ENCODE measurements around the gene DGKG.

Gene DGKG

GRCh38 chr3:186290796-186291195 is 71.2 kb downstream of the DGKG start:
- no peaks in the 10 kb centered on the region for H3K27me3 ChIP-seq (ENCODE audit: insufficient read depth, low read length)
- no peaks in the 10 kb centered on the region for H3K36me3 ChIP-seq (ENCODE audit: insufficient read depth, low read length)
- no peak overlapping the region for H3K27ac ChIP-seq (ENCODE audit: low read depth, low read length)
- H3K9ac ChIP-seq (ENCODE audit: low read depth, low read length), result no peak overlapping the region
- 90% methylated on average over 2 of the region's 2 CpGs for WGBS
- H3K4me1 ChIP-seq (ENCODE audit: insufficient read depth, low read length), result no peaks in the 10 kb centered on the region; the same call in 1 of the 2 replicates
- no peaks in the 10 kb centered on the region for H3K9me3 ChIP-seq (ENCODE audit: insufficient read depth, low read depth, low read length)
- no peak overlapping the region for H3K4me3 ChIP-seq (ENCODE audit: low read length)

- Histone ChIP-seq H3K9ac (ENCODE audit: low read depth, low read length) (no peak overlapping the region), H3K27ac (ENCODE audit: low read depth, low read length) (no peak overlapping the region), H3K4me3 (ENCODE audit: low read length) (no peak overlapping the region), H3K27me3 (ENCODE audit: insufficient read depth, low read length) (no peaks in the 10 kb centered on the region), H3K9me3 (ENCODE audit: insufficient read depth, low read depth, low read length) (no peaks in the 10 kb centered on the region), H3K36me3 (ENCODE audit: insufficient read depth, low read length) (no peaks in the 10 kb centered on the region), H3K4me1 (ENCODE audit: insufficient read depth, low read length) (no peaks in the 10 kb centered on the region; the same call in 1 of the 2 replicates)
Measured at GRCh38 chr3:186287711-186288110, 74.3 kb downstream of the DGKG start.

- H3K9ac ChIP-seq (ENCODE audit: low read depth, low read length), result no peak overlapping the region
- 58% methylated on average over 5 of the region's 5 CpGs for WGBS
Measured at GRCh38 chr3:186286114-186286513, 75.9 kb downstream of the DGKG start.

GRCh38 chr3:186284661-186285060 is 77.4 kb downstream of the DGKG start:
- no peaks in the 10 kb centered on the region for H3K36me3 ChIP-seq (ENCODE audit: insufficient read depth, low read length)
- no peaks in the 10 kb centered on the region for H3K27me3 ChIP-seq (ENCODE audit: insufficient read depth, low read length)
- 97% methylated on average over 6 of the region's 6 CpGs for WGBS
- no peak overlapping the region for H3K27ac ChIP-seq (ENCODE audit: low read depth, low read length)
- no peaks in the 10 kb centered on the region for H3K9me3 ChIP-seq (ENCODE audit: insufficient read depth, low read depth, low read length)
- H3K9ac ChIP-seq (ENCODE audit: low read depth, low read length), result no peak overlapping the region
- no peaks in the 10 kb centered on the region; the same call in 1 of the 2 replicates for H3K4me1 ChIP-seq (ENCODE audit: insufficient read depth, low read length)
- H3K4me3 ChIP-seq (ENCODE audit: low read length), result no peak overlapping the region

More at GRCh38 chr3:186286114-186286513, 75.9 kb downstream of the DGKG start:
- Histone ChIP-seq H3K36me3 (ENCODE audit: insufficient read depth, low read length) (no peaks in the 10 kb centered on the region), H3K9me3 (ENCODE audit: insufficient read depth, low read depth, low read length) (no peaks in the 10 kb centered on the region), H3K4me3 (ENCODE audit: low read length) (no peak overlapping the region), H3K27ac (ENCODE audit: low read depth, low read length) (no peak overlapping the region), H3K27me3 (ENCODE audit: insufficient read depth, low read length) (no peaks in the 10 kb centered on the region), H3K4me1 (ENCODE audit: insufficient read depth, low read length) (no peaks in the 10 kb centered on the region; the same call in 1 of the 2 replicates)

GRCh38 chr3:186284349-186284652 is 77.7 kb downstream of the DGKG start:
- H3K4me3 ChIP-seq (ENCODE audit: low read length), result no peak overlapping the region
- no peaks in the 10 kb centered on the region for H3K36me3 ChIP-seq (ENCODE audit: insufficient read depth, low read length)
- no peaks in the 10 kb centered on the region for H3K27me3 ChIP-seq (ENCODE audit: insufficient read depth, low read length)
- H3K9me3 ChIP-seq (ENCODE audit: insufficient read depth, low read depth, low read length), result no peaks in the 10 kb centered on the region
- H3K27ac ChIP-seq (ENCODE audit: low read depth, low read length), result no peak overlapping the region
- H3K9ac ChIP-seq (ENCODE audit: low read depth, low read length), result no peak overlapping the region
- WGBS, result 94% methylated on average over 8 of the region's 8 CpGs
- H3K4me1 ChIP-seq (ENCODE audit: insufficient read depth, low read length), result no peaks in the 10 kb centered on the region; the same call in 1 of the 2 replicates

GRCh38 chr3:186283651-186284348 is 78.2 kb downstream of the DGKG start:
- Histone ChIP-seq H3K27me3 (ENCODE audit: insufficient read depth, low read length) (no peaks in the 10 kb centered on the region), H3K36me3 (ENCODE audit: insufficient read depth, low read length) (no peaks in the 10 kb centered on the region), H3K9me3 (ENCODE audit: insufficient read depth, low read depth, low read length) (no peaks in the 10 kb centered on the region), H3K9ac (ENCODE audit: low read depth, low read length) (no peak overlapping the region; the same call in 1 of the 2 replicates), H3K27ac (ENCODE audit: low read depth, low read length) (no peak overlapping the region), H3K4me1 (ENCODE audit: insufficient read depth, low read length) (no peaks in the 10 kb centered on the region; the same call in 1 of the 2 replicates), H3K4me3 (ENCODE audit: low read length) (no peak overlapping the region)
- WGBS, result 88% methylated on average over 6 of the region's 6 CpGs

GRCh38 chr3:186283096-186283495 is 78.9 kb downstream of the DGKG start:
- no peak overlapping the region for H3K27ac ChIP-seq (ENCODE audit: low read depth, low read length)
- H3K36me3 ChIP-seq (ENCODE audit: insufficient read depth, low read length), result no peaks in the 10 kb centered on the region
- no peaks in the 10 kb centered on the region for H3K27me3 ChIP-seq (ENCODE audit: insufficient read depth, low read length)
- WGBS, result 92% methylated on average over 8 of the region's 8 CpGs
- H3K4me3 ChIP-seq (ENCODE audit: low read length), result no peak overlapping the region
- H3K4me1 ChIP-seq (ENCODE audit: insufficient read depth, low read length), result no peaks in the 10 kb centered on the region; the same call in 1 of the 2 replicates
- no peaks in the 10 kb centered on the region for H3K9me3 ChIP-seq (ENCODE audit: insufficient read depth, low read depth, low read length)
- no peak overlapping the region for H3K9ac ChIP-seq (ENCODE audit: low read depth, low read length)

GRCh38 chr3:186281176-186281575 is 80.9 kb downstream of the DGKG start:
- H3K9me3 ChIP-seq (ENCODE audit: insufficient read depth, low read depth, low read length), result no peaks in the 10 kb centered on the region
- H3K4me1 ChIP-seq (ENCODE audit: insufficient read depth, low read length), result no peaks in the 10 kb centered on the region; the same call in 1 of the 2 replicates
- no peaks in the 10 kb centered on the region for H3K27me3 ChIP-seq (ENCODE audit: insufficient read depth, low read length)
- no peak overlapping the region for H3K27ac ChIP-seq (ENCODE audit: low read depth, low read length)
- no peak overlapping the region for H3K9ac ChIP-seq (ENCODE audit: low read depth, low read length)
- no peak overlapping the region for H3K4me3 ChIP-seq (ENCODE audit: low read length)
- H3K36me3 ChIP-seq (ENCODE audit: insufficient read depth, low read length), result no peaks in the 10 kb centered on the region
- 87% methylated on average over 2 of the region's 2 CpGs for WGBS

- Histone ChIP-seq H3K27me3 (ENCODE audit: insufficient read depth, low read length) (no peaks in the 10 kb centered on the region), H3K27ac (ENCODE audit: low read depth, low read length) (no peak overlapping the region), H3K9me3 (ENCODE audit: insufficient read depth, low read depth, low read length) (no peaks in the 10 kb centered on the region), H3K4me1 (ENCODE audit: insufficient read depth, low read length) (no peaks in the 10 kb centered on the region), H3K4me3 (ENCODE audit: low read length) (no peak overlapping the region), H3K9ac (ENCODE audit: low read depth, low read length) (no peak overlapping the region), H3K36me3 (ENCODE audit: insufficient read depth, low read length) (no peaks in the 10 kb centered on the region)
- WGBS, result 86% methylated on average over 3 of the region's 3 CpGs
Measured at GRCh38 chr3:186280737-186281136, 81.3 kb downstream of the DGKG start.

- no peak overlapping the region for H3K4me3 ChIP-seq (ENCODE audit: low read length)
- H3K36me3 ChIP-seq (ENCODE audit: insufficient read depth, low read length), result no peaks in the 10 kb centered on the region
- H3K27me3 ChIP-seq (ENCODE audit: insufficient read depth, low read length), result no peaks in the 10 kb centered on the region
- no peaks in the 10 kb centered on the region for H3K9me3 ChIP-seq (ENCODE audit: insufficient read depth, low read depth, low read length)
- H3K9ac ChIP-seq (ENCODE audit: low read depth, low read length), result no peak overlapping the region
- 48% methylated on average over 9 of the region's 10 CpGs for WGBS
- H3K27ac ChIP-seq (ENCODE audit: low read depth, low read length), result no peak overlapping the region
- no peaks in the 10 kb centered on the region for H3K4me1 ChIP-seq (ENCODE audit: insufficient read depth, low read length)
Measured at GRCh38 chr3:186277268-186277909, 84.6 kb downstream of the DGKG start.

GRCh38 chr3:186275436-186275835 is 86.6 kb downstream of the DGKG start:
- Histone ChIP-seq H3K4me3 (ENCODE audit: low read length) (no peak overlapping the region), H3K27me3 (ENCODE audit: insufficient read depth, low read length) (no peaks in the 10 kb centered on the region), H3K9ac (ENCODE audit: low read depth, low read length) (no peak overlapping the region), H3K36me3 (ENCODE audit: insufficient read depth, low read length) (no peaks in the 10 kb centered on the region), H3K27ac (ENCODE audit: low read depth, low read length) (no peak overlapping the region), H3K9me3 (ENCODE audit: insufficient read depth, low read depth, low read length) (no peaks in the 10 kb centered on the region), H3K4me1 (ENCODE audit: insufficient read depth, low read length) (no peaks in the 10 kb centered on the region)
- 90% methylated on average over 5 of the region's 5 CpGs for WGBS

All from HUES64 (cell line).